Nephron progenitor cell (in vitro differentiated cells): ENCODE results near the gene TARBP2.
A peak's percentile ranks its signal among the peaks of the same experiment; 100 is the strongest.

ENCODE experiments used
- DNase-seq: peaks from one replicate; pipeline ENCODE4 v3.0.0; 2021
- H3K27ac Mint-ChIP-seq: 2 replicates; pipeline ENCODE4 v1.8.0; 2021; ENCODE audit warnings: mild to moderate bottlenecking, moderate library complexity, mixed read lengths
- H3K27me3 Mint-ChIP-seq: 2 replicates; pipeline ENCODE4 v1.8.0; 2021; ENCODE audit warnings: mild to moderate bottlenecking, low read depth, mixed read lengths; ENCODE audit not compliant: poor library complexity
- H3K36me3 Mint-ChIP-seq: 2 replicates; pipeline ENCODE4 v1.8.0; 2021; ENCODE audit warnings: low read depth, mixed read lengths
- H3K4me1 Mint-ChIP-seq: 2 replicates; pipeline ENCODE4 v1.8.0; 2021; ENCODE audit warnings: mixed read lengths
- H3K4me3 Mint-ChIP-seq: 2 replicates; pipeline ENCODE4 v1.8.0; 2021; ENCODE audit warnings: mild to moderate bottlenecking, moderate library complexity, mixed read lengths
- H3K9me3 Mint-ChIP-seq: 2 replicates; pipeline ENCODE4 v1.8.0; 2021; ENCODE audit warnings: mild to moderate bottlenecking, moderate library complexity, mixed read lengths
- CTCF ChIP-seq: fragments of 200-600 bp; sonication (generic); IDR thresholded peaks from 2 replicates; pipeline ENCODE4 v1.5.0; 2021; ENCODE audit warnings: antibody characterized with exemption

TARBP2 gene

GRCh38 chr12:53467880-53468279 is 33.2 kb upstream of the TARBP2 start:
- Mint-ChIP-seq H3K36me3 (peaks cover 73% of the 10 kb centered on the region), H3K4me3 (no peak overlapping the region), H3K9me3 (no peaks in the 10 kb centered on the region), H3K27me3 (no peaks in the 10 kb centered on the region), H3K27ac (peak overlapping the region; percentile 23), H3K4me1 (peaks cover 36% of the 10 kb centered on the region)
- no peak for TF ChIP-seq CTCF
- no peak for DNase-seq

GRCh38 chr12:53468282-53468681 is 32.8 kb upstream of the TARBP2 start:
- no peaks in the 10 kb centered on the region for H3K9me3 Mint-ChIP-seq
- peaks cover 71% of the 10 kb centered on the region for H3K36me3 Mint-ChIP-seq
- no peak for TF ChIP-seq CTCF
- H3K27me3 Mint-ChIP-seq = no peaks in the 10 kb centered on the region
- H3K4me1 Mint-ChIP-seq = peaks cover 36% of the 10 kb centered on the region
- H3K4me3 Mint-ChIP-seq = no peak overlapping the region
- DNase-seq = no peak
- peak overlapping the region; percentile 87 for H3K27ac Mint-ChIP-seq

GRCh38 chr12:53472056-53472582 is 29.0 kb upstream of the TARBP2 start:
- H3K9me3 Mint-ChIP-seq = no peaks in the 10 kb centered on the region
- H3K36me3 Mint-ChIP-seq = peaks cover 81% of the 10 kb centered on the region
- H3K4me3 Mint-ChIP-seq = no peak overlapping the region
- TF ChIP-seq CTCF = no peak
- H3K27me3 Mint-ChIP-seq = no peaks in the 10 kb centered on the region
- no peak for DNase-seq
- H3K27ac Mint-ChIP-seq = peak overlapping the region; percentile 77
- peaks cover 49% of the 10 kb centered on the region for H3K4me1 Mint-ChIP-seq

- TF ChIP-seq CTCF = no peak
- H3K4me1 Mint-ChIP-seq = peaks cover 49% of the 10 kb centered on the region
- no peaks in the 10 kb centered on the region for H3K9me3 Mint-ChIP-seq
- peaks cover 72% of the 10 kb centered on the region for H3K36me3 Mint-ChIP-seq
- no peaks in the 10 kb centered on the region for H3K27me3 Mint-ChIP-seq
- no peak overlapping the region for H3K4me3 Mint-ChIP-seq
- H3K27ac Mint-ChIP-seq = peak overlapping the region; percentile 86
- DNase-seq = no peak
These were observed 27.0 kb upstream of the TARBP2 start for GRCh38 chr12:53474077-53474476.

- Mint-ChIP-seq H3K36me3 (peaks cover 79% of the 10 kb centered on the region), H3K4me1 (peaks cover 49% of the 10 kb centered on the region), H3K4me3 (no peak overlapping the region), H3K9me3 (no peaks in the 10 kb centered on the region), H3K27ac (peak overlapping the region; percentile 86), H3K27me3 (no peaks in the 10 kb centered on the region)
- no peak for DNase-seq
- TF ChIP-seq CTCF = no peak
These were observed 26.3 kb upstream of the TARBP2 start for GRCh38 chr12:53474819-53475218.

- peak; percentile 19 for TF ChIP-seq CTCF
- no peaks in the 10 kb centered on the region for H3K27me3 Mint-ChIP-seq
- no peak for DNase-seq
- H3K4me3 Mint-ChIP-seq = no peak overlapping the region
- H3K9me3 Mint-ChIP-seq = no peaks in the 10 kb centered on the region
- no peak overlapping the region for H3K27ac Mint-ChIP-seq
- H3K36me3 Mint-ChIP-seq = peaks cover 70% of the 10 kb centered on the region
- H3K4me1 Mint-ChIP-seq = peaks cover 38% of the 10 kb centered on the region
These were observed 24.3 kb upstream of the TARBP2 start for GRCh38 chr12:53476769-53477209.
